Prostate gland (tissue), 2 donors: ENCODE results near the gene ZFAND2B. TPM values are rescaled to one million over a fixed set of nuclear protein-coding genes. Genes with fewer than 3 reads are reported as not detected.

ENCODE experiments used
- DNase-seq: peaks from one replicate; pipeline ENCODE4 v3.0.0-alpha.2; 2019; ENCODE audit warnings: low spot score
- H3K27ac ChIP-seq, 2 donors: fragments of 200-600 bp; sonication (generic); 2 replicates each; pipeline ENCODE4 v1.5.1; 2017 to 2019
- H3K27me3 ChIP-seq: fragments of 200-600 bp; sonication (generic); replicated peaks from 2 replicates; pipeline ENCODE4 v1.5.1; 2019; ENCODE audit not compliant: insufficient read depth
- H3K36me3 ChIP-seq, 2 donors: fragments of 200-600 bp; sonication (generic); 1 replicate in 1 of 2; 2 replicates in 1 of 2; pipeline versions ENCODE4 v1.5.1 to v1.8.1; 2017 to 2019
- H3K4me1 ChIP-seq: fragments of 200-600 bp; sonication (generic); replicated peaks from 2 replicates; pipeline ENCODE4 v1.5.1; 2019
- H3K4me3 ChIP-seq, 2 donors: fragments of 200-600 bp; sonication (generic); 2 replicates each; pipeline ENCODE4 v1.5.1; 2017 to 2019
- H3K9me3 ChIP-seq: fragments of 200-600 bp; sonication (generic); 2 replicates; pipeline ENCODE4 v1.5.1; 2017
- POLR2A ChIP-seq: fragments of 450-650 bp; IDR thresholded peaks from one replicate; pipeline ENCODE4 v1.6.1; 2016; ENCODE audit warnings: antibody characterized with exemption, mild to moderate bottlenecking
- POLR2AphosphoS5 ChIP-seq: sonication (generic); formaldehyde crosslinking; IDR thresholded peaks from one replicate; pipeline ENCODE4 v1.6.1; 2017; ENCODE audit warnings: antibody characterized with exemption
- WGBS: methylation state at CpG from one replicate; pipeline ENCODE4 v1.1.5; 2018; 5-methylcytosine and 5-hydroxymethylcytosine counted together
- intact Hi-C: fragments of 100-400 bp; cut with DNase I; formaldehyde crosslinking; loops from one replicate; pipeline ENCODE4 v1.14.2; 2022
- total RNA-seq, 2 donors: library from RNA; depleted of rRNA; stranded (reverse); fragments of >200 nt; gene quantifications; one replicate each; pipeline ENCODE4 v1.1.0, GENCODE V29; 2016
- TF ChIP-seq, protein P1 (sequence below), 4 experiments: fragments of 200-600 bp in 2 of 4; fragments of 450-650 bp in 2 of 4; sonication (generic) in 2 of 4; IDR thresholded peaks; 1 replicate in 3 of 4; 2 replicates in 1 of 4; pipeline ENCODE4 v1.5.1; 2016 to 2019; ENCODE audit warnings: antibody characterized with exemption in 4 of 4, mild to moderate bottlenecking in 2 of 4, moderate library complexity in 2 of 4

Gene ZFAND2B
- total RNA-seq, 2 donors from 2014 or later, result 49.0 to 57.2 TPM

DNA sequence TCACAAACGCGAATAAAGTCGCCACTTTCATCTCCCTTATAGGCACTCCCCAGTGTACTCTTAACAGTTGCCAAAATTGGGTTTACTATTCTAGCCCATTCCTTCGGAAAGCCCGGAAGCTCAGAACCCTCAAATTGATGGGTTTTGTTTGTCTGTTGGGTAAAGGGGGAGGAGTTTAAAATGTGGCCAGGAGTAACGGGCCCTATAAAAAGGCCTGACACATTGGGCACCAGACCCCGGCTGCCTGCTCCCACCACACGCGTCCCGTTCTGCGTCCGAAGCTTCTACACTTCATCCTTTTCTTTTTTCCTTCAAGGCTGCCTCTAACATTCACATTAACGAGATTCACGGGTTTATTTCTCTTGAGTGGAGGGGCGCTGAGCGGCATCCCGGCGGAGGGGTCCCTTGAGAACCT lies 46.8 kb upstream of the ZFAND2B start:
- intact Hi-C loops, result loop anchor here (1.0 to 5.0 kb wide), 3 partner anchors 47 to 488 kb away; partner anchors contain the start of gene ZFAND2B
- DNase-seq, result no peak
- Histone ChIP-seq H3K4me3 (peak overlapping the region; percentile 70 to 77), H3K36me3 (no peaks in the 10 kb centered on the region), H3K27me3 (no peaks in the 10 kb centered on the region), H3K27ac (peak overlapping the region; percentile 97 to 98), H3K4me1 (no peaks in the 10 kb centered on the region), H3K9me3 (no peaks in the 10 kb centered on the region)
- TF ChIP-seq, protein P1, sequence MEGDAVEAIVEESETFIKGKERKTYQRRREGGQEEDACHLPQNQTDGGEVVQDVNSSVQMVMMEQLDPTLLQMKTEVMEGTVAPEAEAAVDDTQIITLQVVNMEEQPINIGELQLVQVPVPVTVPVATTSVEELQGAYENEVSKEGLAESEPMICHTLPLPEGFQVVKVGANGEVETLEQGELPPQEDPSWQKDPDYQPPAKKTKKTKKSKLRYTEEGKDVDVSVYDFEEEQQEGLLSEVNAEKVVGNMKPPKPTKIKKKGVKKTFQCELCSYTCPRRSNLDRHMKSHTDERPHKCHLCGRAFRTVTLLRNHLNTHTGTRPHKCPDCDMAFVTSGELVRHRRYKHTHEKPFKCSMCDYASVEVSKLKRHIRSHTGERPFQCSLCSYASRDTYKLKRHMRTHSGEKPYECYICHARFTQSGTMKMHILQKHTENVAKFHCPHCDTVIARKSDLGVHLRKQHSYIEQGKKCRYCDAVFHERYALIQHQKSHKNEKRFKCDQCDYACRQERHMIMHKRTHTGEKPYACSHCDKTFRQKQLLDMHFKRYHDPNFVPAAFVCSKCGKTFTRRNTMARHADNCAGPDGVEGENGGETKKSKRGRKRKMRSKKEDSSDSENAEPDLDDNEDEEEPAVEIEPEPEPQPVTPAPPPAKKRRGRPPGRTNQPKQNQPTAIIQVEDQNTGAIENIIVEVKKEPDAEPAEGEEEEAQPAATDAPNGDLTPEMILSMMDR (IDR thresholded peaks at IDR 0.05), result no peak
- TF ChIP-seq POLR2A (no peak), POLR2AphosphoS5 (no peak)
- 5% methylated on average over 18 of the region's 18 CpGs for WGBS

DNA sequence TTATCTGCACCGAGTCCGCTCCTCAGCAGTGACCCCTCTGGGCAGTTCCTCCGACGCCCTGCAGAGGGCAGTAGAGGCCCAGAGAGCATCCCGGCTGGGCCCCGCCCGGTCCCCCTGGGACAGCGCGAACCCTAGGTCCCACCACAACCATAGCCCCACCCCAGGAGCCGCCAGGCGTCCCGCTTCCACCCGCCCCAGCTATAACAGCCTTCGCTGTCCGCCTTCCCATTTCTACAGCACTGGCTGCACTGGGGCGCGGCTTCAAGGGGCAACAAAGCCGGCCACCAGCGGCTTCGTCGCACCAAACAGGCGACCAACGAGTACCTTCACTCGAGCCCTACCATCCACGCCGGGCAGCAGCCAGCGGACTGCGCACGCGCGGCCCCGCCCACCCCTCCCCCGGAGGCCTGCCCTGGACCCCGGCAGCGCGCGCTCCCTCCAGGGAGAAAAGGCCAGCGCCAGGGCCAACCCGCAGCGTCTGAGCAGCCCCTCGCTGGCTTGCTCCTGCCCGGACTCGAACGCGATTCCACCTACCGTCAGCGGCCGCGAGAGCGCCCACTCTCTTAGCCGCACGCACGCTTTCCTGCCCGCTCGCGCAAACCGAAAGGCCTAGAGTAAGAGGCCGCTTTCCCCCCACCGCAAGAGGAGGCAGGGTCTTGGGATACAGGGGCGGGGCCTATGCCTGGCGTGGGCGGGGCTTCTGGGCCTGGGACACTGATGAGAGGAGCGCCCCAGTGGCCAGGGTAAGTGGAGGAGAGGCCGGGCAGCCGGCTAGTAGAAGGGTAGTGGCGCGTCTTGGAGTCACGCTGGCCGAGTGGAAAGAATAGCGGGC lies 46.2 kb upstream of the ZFAND2B start, which contains the start of gene NHEJ1:
Gene NHEJ1, minus strand, starts transcription at position 630 of the 832 bp plus-strand sequence. CDS start 2,453 bp downstream, outside the sequence.
- Histone ChIP-seq H3K27ac (peak within 1 kb of the TSS; percentile 97 to 98), H3K4me3 (peak within 1 kb of the TSS; percentile 70 to 77), H3K27me3 (no peaks in the 10 kb centered on the region), H3K36me3 (no peaks in the 10 kb centered on the region), H3K4me1 (no peaks in the 10 kb centered on the region), H3K9me3 (no peaks in the 10 kb centered on the region)
- peak; percentile 70 for TF ChIP-seq POLR2AphosphoS5
- TF ChIP-seq, protein P1 (IDR thresholded peaks at IDR 0.05), result peak; percentile 98 to 99 (median 98)
- peak; percentile 66 for TF ChIP-seq POLR2A
- peak; percentile 95 for DNase-seq
- WGBS, result under 1% methylated on average over 70 of the region's 70 CpGs
- intact Hi-C loops, result loop anchor here (1.0 to 2.0 kb wide), 2 partner anchors 46 to 134 kb away; partner anchors contain the start of gene ZFAND2B

DNA sequence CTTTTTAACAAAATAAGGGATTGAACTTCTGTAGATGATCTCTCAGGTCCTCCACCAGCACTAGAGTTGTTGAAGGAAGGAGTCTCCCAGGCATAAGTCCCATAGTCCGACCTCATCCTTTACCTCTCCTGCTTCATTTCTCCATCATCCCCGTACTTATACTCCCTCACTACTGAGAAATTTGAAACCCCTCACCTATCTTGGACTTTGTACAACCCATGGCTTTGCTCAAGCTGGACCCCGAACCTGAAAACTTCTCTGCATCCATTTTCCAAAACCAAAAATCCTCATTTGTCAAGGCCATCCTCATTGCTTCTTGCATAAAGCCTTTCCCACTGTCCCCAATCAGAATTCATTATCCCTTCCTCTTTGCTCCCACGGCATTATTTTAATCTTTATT lies 45.5 kb upstream of the ZFAND2B start:
- Histone ChIP-seq H3K4me3 (peak overlapping the region; percentile 70 to 77), H3K27ac (peak overlapping the region; percentile 97 to 98), H3K4me1 (no peaks in the 10 kb centered on the region), H3K27me3 (no peaks in the 10 kb centered on the region), H3K9me3 (no peaks in the 10 kb centered on the region), H3K36me3 (no peaks in the 10 kb centered on the region)
- intact Hi-C loops, result loop anchor here (2.0 kb wide), 1 partner anchor 134 kb away; no protein-coding TSS in a partner anchor
- 71% methylated on average over 4 of the region's 4 CpGs for WGBS
- TF ChIP-seq, protein P1 (IDR thresholded peaks at IDR 0.05), result no peak
- TF ChIP-seq POLR2A (no peak), POLR2AphosphoS5 (no peak)
- DNase-seq, result no peak

DNA sequence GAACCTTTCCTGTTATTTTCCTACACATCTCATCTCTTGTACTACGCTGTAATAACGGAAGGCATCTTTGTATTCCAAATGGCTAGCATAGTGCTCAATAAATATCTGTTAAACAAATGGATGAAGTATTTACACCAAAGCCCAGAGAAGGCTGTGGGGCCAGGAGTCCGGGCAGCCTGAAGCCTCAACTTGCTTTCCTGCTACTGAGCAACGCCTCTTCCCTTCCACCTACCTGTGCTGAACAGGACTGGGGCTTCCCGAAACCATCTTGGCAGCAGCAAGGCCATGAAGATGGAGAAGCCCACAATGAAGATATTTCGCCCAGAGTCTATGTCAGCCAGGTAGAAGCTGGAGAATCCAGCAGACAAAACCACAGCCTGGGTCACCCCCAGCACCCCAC lies 43.4 kb upstream of the ZFAND2B start:
- 89% methylated on average over 6 of the region's 6 CpGs for WGBS

More for the DNA sequence above, 43.4 kb upstream of the ZFAND2B start:
- no peaks in the 10 kb centered on the region for H3K9me3 ChIP-seq
- no peaks in the 10 kb centered on the region for H3K4me1 ChIP-seq
- no peaks in the 10 kb centered on the region for H3K36me3 ChIP-seq
- no peak overlapping the region for H3K4me3 ChIP-seq
- H3K27ac ChIP-seq, result no peak overlapping the region
- intact Hi-C loops, result no loop called here
- DNase-seq, result no peak
- no peaks in the 10 kb centered on the region for H3K27me3 ChIP-seq
- TF ChIP-seq POLR2A, result no peak
- no peak for TF ChIP-seq POLR2AphosphoS5
- TF ChIP-seq, protein P1 (IDR thresholded peaks at IDR 0.05), result no peak
